Activated CD8-positive, alpha-beta memory T cell treated with anti-CD3 and anti-CD28 coated beads, Interleukin-2, amount 50 U/mL, for 24 hours (primary cell): ENCODE results near the gene PGGHG.
"Not testable (repeated sequence)": the region's sequence is repeated elsewhere in the genome, so short reads cannot be mapped to it uniquely, and the experiment has no call there.

Source experiments
- DNase-seq: peaks from one replicate; pipeline ENCODE4 v3.0.0-alpha.2; 2020; ENCODE audit errors: extremely low read depth

Gene PGGHG

DNA sequence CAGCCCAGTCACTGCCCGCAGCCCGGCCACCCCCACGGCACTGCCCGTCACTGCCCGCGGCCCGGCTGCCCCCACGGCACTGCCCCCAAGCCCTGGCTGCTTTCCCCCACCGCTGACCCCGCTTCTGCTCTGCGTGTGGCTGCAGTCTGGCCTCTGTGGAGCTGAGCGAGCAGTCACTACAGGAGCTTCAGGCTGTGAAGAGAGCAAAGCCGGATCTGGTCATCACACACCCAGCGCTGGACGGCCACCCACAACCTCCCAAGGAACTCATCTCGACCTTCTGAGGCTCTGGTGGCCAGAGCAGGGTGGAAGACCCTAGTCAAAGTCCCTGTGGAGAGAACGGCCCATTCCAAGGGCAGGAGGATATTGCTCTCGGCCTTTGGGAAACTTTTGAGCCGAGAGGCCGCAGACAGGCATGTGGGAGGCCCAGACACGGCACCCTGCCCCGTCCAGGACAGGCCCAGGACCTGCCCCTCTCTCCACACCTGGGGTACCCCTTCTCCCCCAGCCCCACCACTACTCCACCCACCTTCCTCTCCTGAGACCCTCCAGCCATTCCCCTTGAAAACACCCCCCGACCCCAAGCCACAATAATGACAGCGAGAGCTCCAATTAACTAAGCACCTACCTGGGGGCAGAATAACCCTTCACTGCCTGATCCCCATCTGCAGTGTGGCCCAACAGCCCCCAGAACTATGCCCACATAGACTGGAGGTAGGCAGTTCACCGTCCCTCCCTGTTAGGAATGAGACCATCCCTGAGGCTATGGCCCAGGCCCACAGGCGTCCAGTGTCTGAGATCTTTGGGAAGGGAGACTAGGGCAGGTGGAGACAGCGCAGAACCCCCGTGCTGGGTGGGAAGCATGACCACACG is 3.7 kb upstream of the PGGHG start:
- no peak for DNase-seq

DNA sequence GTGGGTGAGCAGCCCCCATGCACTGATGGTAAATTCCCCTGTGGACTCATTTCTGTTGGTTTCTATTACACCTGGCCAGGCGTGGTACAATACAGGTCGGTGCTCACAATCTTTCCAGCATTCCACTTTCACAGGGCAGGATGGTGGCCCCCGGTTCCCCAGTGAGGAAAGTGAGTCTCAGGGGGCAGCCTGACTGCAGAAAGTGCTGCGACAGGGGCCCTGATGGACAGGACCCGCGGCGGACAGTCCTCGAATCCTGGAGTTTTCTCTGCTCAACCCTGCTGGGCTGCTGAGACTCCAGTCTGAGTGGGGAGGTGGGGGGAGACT is 3.1 kb upstream of the PGGHG start:
- no peak for DNase-seq

DNA sequence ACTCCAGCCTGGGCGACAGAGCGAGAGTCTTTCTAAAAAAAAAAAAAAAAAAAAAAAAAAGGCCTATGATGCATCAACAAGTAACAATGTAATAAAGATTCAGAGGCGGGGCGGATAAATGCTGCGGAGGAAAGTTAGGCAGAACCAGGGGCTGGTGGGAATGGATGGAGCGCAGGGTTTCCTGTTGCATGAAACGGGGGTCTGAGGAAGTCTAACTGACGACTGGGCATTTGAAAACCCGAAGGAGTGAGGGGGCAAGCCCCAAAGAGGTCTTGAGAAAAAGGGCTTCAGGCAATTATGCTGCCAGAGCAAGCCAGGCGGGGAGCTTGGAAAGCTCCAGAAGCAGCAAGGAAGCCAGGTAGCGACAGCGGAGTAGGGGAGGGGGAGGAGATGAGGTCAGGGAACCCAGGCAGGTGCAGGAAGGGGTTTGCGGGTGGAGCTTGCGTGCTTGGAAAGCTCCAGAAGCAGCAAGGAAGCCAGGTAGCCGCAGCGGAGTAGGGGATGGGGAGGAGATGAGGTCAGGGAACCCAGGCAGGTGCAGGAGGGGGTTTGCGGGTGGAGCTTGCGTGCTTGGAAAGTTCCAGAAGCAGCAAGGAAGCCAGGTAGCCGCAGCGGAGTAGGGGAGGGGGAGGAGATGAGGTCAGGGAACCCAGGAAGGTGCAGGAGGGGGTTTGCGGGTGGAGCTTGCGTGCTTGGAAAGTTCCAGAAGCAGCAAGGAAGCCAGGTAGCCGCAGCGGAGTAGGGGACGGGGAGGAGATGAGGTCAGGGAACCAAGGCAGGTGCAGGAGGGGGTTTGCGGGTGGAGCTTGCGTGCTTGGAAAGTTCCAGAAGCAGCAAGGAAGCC is 1.7 kb upstream of the PGGHG start:
- not testable (repeated sequence) for DNase-seq

DNA sequence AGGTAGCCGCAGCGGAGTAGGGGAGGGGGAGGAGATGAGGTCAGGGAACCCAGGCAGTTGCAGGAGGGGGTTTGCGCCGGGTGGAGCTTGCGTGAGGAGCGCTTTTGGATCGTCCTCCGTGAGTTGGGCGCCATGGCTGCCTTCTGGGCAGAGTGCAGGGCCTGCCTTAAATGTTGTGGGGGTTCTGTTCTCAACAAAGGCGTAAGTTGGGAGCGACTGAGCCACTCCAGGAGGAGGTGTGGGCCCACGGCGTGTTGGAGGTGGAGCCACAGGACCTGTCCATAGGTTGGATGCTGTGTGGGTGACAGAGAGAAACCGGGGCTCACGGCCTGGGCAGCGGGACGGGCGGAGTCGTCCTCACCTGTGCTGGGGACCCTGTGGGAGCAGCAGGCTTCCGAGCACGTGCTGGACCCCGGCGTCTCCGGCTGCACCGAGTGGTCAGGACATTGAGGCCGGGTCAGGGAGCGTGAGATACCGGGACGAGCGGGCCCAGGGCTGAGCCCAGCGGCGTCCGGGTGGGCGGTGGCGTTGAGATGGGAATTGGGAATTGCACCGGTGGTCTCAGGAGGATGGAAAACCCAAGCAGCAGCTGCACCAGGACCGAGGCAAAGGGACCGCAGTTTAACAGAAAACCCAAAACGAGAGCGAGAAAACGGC is 977 bp upstream of the PGGHG start:
- DNase-seq: no peak

GRCh38 chr11:289398-289711 is 429 bp downstream of the PGGHG start:
- no peak for DNase-seq

- no peak for DNase-seq
These were observed 1.0 kb downstream of the PGGHG start for GRCh38 chr11:289712-290620.

DNA sequence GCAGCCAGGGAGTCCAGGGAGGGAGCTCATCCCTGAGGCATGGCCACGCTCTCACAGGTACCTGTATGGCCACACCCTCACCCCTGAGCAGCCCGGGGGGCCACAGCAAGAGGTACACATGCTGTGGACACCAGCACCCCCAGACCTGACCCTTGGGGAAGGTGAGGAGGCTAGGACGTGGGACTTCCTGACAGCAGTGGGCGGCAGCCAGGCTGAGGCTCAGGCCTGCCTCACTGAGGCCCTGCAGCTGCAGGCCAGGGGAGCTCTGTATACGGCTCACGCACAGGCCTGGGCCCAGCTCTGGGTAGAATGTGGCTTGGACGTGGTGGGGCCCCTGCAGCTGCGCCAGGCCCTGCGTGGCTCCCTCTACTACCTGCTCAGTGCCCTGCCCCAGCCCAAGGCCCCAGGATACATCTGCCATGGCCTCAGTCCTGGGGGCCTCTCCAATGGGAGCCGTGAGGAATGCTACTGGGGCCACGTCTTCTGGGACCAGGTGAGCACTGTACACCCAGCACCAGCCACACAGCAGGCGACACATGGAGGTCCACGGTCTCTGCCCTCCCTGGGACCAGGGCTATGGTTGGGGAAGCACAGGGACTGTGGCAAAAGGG is 1.8 kb downstream of the PGGHG start:
- DNase-seq: no peak

GRCh38 chr11:291281-292210 is 2.6 kb downstream of the PGGHG start:
- DNase-seq: no peak

- DNase-seq: no peak
These were observed 3.5 kb downstream of the PGGHG start for GRCh38 chr11:292211-293121.

DNA sequence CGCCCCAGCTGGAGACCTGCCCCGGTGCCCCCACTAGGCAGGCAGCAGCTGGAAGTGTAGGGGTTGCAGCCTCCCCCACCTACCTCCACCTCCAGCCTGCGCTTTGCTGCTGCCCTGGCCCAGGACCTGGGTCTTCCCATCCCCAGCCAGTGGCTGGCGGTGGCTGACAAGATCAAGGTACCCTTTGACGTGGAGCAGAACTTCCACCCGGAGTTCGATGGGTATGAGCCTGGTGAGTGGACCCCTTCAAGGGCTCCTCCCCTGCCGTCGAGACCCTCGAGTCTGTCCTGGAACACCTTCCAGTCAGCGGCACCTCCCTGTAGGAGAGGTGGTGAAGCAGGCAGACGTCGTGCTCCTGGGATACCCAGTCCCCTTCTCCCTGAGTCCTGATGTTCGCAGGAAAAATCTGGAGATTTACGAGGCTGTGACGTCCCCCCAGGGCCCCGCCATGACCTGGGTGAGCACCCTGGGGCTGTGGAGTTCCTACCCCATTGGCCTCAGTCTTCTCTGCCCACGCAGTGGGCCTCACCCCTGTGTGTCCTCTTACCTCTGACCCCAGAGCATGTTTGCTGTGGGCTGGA is 4.4 kb downstream of the PGGHG start:
- DNase-seq: no peak

DNA sequence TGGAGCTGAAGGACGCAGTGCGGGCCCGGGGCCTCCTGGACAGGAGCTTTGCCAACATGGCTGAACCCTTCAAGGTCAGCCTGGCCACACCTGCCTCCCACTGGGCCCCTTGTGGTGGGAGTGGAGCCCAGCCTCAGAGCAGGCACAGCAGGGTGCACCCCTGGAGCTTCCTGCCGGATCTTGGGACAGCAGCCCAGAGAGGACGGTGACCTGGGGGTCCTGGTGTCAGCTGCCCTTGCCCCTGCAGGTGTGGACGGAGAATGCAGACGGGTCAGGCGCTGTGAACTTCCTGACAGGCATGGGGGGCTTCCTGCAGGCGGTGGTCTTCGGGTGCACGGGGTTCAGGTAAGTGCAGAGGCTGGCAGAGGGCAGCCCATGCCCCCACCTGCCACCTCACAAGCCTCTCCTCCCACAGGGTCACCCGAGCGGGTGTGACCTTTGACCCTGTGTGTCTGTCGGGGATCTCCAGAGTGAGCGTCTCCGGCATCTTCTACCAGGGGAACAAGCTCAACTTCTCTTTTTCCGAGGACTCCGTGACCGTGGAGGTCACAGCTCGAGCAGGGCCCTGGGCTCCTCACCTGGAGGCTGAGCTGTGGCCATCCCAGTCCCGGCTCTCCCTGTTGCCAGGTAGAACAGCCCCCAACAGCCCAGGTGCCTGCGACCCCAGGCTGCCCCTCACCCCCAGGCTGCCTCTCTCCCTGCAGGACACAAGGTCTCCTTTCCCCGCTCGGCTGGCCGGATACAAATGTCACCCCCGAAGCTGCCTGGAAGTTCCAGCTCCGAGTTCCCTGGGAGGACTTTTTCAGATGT is 5.1 kb downstream of the PGGHG start:
- DNase-seq: no peak

- no peak for DNase-seq
These were observed 5.9 kb downstream of the PGGHG start for GRCh38 chr11:294780-295179.

DNA sequence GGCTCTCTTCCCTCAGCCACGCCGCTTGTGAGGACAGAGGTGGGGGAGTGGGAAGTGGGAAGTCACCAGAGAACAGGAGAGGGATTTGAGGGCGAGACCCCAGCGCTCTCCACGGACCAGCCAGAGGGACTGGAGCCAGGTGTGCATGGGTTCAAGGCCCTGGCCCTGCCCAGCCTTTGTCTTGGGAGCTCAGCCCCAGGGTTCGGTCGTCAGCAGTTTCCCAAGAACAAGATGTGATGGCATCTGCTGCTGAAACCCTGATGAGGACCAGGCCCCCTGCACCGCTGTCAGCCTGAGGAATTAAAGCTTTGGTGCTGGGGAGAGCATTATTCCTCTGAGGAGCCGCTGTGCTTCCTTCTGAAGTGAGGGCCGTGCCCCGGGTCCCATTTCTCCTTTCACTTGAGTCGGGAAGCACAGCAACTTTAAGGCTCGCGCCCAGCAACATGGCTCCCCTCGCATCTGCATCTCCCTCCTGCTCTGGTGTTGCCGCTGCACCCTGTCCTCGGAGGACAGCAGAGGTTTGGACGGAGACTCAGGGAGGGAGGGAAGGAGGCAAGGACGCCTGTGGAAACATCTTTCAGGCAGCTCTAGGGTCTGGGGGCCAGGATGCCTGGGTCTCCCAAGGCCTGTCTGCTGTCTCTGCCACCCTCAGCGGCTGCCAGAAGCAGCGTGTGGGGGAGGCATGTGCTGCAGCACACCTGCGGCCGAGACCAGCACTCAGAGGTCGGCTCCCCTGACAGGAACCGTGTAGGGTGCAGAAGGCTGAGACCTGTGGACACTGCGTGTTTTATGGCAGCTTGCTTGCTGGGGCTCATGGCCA is 6.6 kb downstream of the PGGHG start:
- DNase-seq: no peak

GRCh38 chr11:296171-297050 is 7.5 kb downstream of the PGGHG start:
- DNase-seq: no peak

- no peak for DNase-seq
These were observed 8.2 kb downstream of the PGGHG start for GRCh38 chr11:297051-297585.
